Esophagus muscularis mucosa (tissue), 4 donors: ENCODE data around the gene FBH1. TPM values are rescaled to one million over a fixed set of nuclear protein-coding genes. Genes with fewer than 3 reads are reported as not detected.

Experiments used
- DNase-seq: peaks from one replicate; pipeline ENCODE4 v3.0.0-alpha.2; 2017; ENCODE audit errors: extremely low spot score
- H3K27ac ChIP-seq, 4 donors: fragments of 200-600 bp; sonication (generic); replicated peaks in 1 of 4; 1 replicate in 3 of 4; 2 replicates in 1 of 4; pipeline ENCODE4 v1.5.1; 2016 to 2019; ENCODE audit warnings: mild to moderate bottlenecking in 1 of 4
- H3K27me3 ChIP-seq, 4 donors: fragments of 200-600 bp; sonication (generic); one replicate each; pipeline versions ENCODE4 v1.5.1 to v1.6.0; 2016 to 2019
- H3K36me3 ChIP-seq, 4 donors: fragments of 200-600 bp; sonication (generic); one replicate each; pipeline ENCODE4 v1.5.1; 2016 to 2019
- H3K4me1 ChIP-seq, 4 donors: fragments of 200-600 bp; sonication (generic); one replicate each; pipeline ENCODE4 v1.5.1; 2016 to 2019
- H3K4me3 ChIP-seq, 4 donors: fragments of 200-600 bp; sonication (generic); 1 replicate in 2 of 4; 2 replicates in 2 of 4; pipeline ENCODE4 v1.5.1; 2016 to 2019; ENCODE audit warnings: mild to moderate bottlenecking in 4 of 4, moderate library complexity in 1 of 4
- H3K9me3 ChIP-seq, 4 donors: fragments of 200-600 bp; sonication (generic); 1 replicate in 3 of 4; 2 replicates in 1 of 4; pipeline ENCODE4 v1.5.1; 2016 to 2019
- EP300 ChIP-seq: sonication (generic); formaldehyde crosslinking; IDR thresholded peaks from one replicate; pipeline ENCODE4 v1.6.1; 2017; ENCODE audit warnings: antibody characterized with exemption
- POLR2A ChIP-seq: fragments of 450-650 bp; IDR thresholded peaks from one replicate; pipeline ENCODE4 v1.6.1; 2017; ENCODE audit warnings: antibody characterized with exemption, moderate library complexity, mild to moderate bottlenecking, low read depth
- POLR2AphosphoS5 ChIP-seq, 2 donors: sonication (generic); formaldehyde crosslinking; IDR thresholded peaks; one replicate each; pipeline ENCODE4 v1.6.1; 2017; ENCODE audit warnings: antibody characterized with exemption in 2 of 2
- WGBS: methylation state at CpG from one replicate; pipeline ENCODE4 v1.1.5; 2018; 5-methylcytosine and 5-hydroxymethylcytosine counted together
- intact Hi-C: fragments of 100-400 bp; cut with DNase I; formaldehyde crosslinking; loops from one replicate; pipeline ENCODE4 v1.15.1; 2023
- total RNA-seq, 4 donors: library from RNA; depleted of rRNA; stranded (reverse); fragments of >200 nt; gene quantifications; one replicate each; pipeline versions ENCODE4 v1.1.0 to v1.2.1, GENCODE V29; 2016
- TF ChIP-seq, protein P1 (sequence below), 3 experiments: fragments of 200-600 bp in 2 of 3; fragments of 450-650 bp in 1 of 3; sonication (generic) in 2 of 3; IDR thresholded peaks; one replicate each; pipeline ENCODE4 v1.5.1; 2017 to 2019; ENCODE audit warnings: antibody characterized with exemption in 3 of 3, mild to moderate bottlenecking in 2 of 3, moderate library complexity in 1 of 3

The FBH1 gene
- total RNA-seq, 4 donors from 2014 or later = 90.3 to 93.0 (median 92.3) TPM

DNA sequence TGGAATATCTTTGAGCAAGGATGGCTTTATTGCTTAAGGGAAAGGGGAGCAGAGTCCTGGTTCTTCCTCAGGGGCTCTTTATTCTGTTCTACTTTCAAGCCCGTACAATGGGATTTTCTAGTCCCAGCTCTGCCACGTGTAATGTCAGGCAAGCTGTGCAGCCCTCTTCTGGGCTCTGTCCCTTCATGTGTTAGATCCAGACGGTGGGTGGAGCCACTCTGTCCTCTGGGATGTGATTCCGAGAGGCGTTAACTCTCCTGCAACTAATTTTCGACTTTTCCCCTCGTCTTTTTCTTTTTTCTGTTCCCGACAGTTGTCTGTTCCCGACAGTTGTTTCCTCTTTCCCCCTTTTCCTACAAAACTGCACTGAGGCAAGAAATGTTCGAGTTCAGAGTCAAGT is 34.8 kb downstream of the FBH1 start:
- TF ChIP-seq POLR2AphosphoS5 (IDR thresholded peaks at IDR 0.05) (no peak), POLR2A (no peak), EP300 (no peak)
- TF ChIP-seq, protein P1, sequence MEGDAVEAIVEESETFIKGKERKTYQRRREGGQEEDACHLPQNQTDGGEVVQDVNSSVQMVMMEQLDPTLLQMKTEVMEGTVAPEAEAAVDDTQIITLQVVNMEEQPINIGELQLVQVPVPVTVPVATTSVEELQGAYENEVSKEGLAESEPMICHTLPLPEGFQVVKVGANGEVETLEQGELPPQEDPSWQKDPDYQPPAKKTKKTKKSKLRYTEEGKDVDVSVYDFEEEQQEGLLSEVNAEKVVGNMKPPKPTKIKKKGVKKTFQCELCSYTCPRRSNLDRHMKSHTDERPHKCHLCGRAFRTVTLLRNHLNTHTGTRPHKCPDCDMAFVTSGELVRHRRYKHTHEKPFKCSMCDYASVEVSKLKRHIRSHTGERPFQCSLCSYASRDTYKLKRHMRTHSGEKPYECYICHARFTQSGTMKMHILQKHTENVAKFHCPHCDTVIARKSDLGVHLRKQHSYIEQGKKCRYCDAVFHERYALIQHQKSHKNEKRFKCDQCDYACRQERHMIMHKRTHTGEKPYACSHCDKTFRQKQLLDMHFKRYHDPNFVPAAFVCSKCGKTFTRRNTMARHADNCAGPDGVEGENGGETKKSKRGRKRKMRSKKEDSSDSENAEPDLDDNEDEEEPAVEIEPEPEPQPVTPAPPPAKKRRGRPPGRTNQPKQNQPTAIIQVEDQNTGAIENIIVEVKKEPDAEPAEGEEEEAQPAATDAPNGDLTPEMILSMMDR (IDR thresholded peaks at IDR 0.05) = no peak
- intact Hi-C loops = no loop called here
- no peaks in the 10 kb centered on the region for H3K9me3 ChIP-seq
- H3K36me3 ChIP-seq = peaks cover 90 to 100% (median 99%) of the 10 kb centered on the region in 4 donors
- WGBS = 87% methylated on average over 10 of the region's 10 CpGs
- H3K4me3 ChIP-seq = no peak overlapping the region
- H3K27me3 ChIP-seq = no peaks in the 10 kb centered on the region
- H3K4me1 ChIP-seq = peaks cover 0 to 3% (median 0%) of the 10 kb centered on the region in 4 donors
- DNase-seq = no peak
- H3K27ac ChIP-seq = no peak overlapping the region

DNA sequence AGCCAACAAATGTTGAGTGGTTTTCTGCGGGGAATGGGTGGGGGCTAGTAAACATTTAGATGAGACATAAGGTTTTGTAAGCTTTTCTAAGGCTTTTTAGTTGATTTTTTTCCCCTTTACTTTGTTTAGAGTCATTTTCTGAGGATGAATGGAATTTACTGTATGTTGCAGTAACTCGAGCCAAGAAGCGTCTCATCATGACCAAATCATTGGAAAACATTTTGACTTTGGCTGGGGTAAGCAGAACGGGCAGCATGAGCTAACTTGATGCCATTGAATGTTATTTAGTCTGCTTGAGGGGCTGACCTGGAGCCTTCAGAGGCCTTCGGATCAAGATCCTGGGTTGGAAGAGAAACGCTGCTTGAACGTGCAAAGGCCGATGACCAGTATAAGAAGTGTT is 37.3 kb downstream of the FBH1 start:
- DNase-seq = no peak
- TF ChIP-seq, protein P1 (IDR thresholded peaks at IDR 0.05) = no peak
- no peak for TF ChIP-seq POLR2AphosphoS5 (IDR thresholded peaks at IDR 0.05)
- no peak for TF ChIP-seq POLR2A
- no peak for TF ChIP-seq EP300
- Histone ChIP-seq H3K27me3 (no peaks in the 10 kb centered on the region), H3K4me1 (peaks cover 0 to 3% (median 0%) of the 10 kb centered on the region in 4 donors), H3K4me3 (no peak overlapping the region), H3K27ac (peak overlapping the region in 1 of 4 donors; percentile 8), H3K9me3 (no peaks in the 10 kb centered on the region), H3K36me3 (peaks cover 66 to 100% (median 97%) of the 10 kb centered on the region in 4 donors)
- 72% methylated on average over 8 of the region's 8 CpGs for WGBS
- intact Hi-C loops = no loop called here

DNA sequence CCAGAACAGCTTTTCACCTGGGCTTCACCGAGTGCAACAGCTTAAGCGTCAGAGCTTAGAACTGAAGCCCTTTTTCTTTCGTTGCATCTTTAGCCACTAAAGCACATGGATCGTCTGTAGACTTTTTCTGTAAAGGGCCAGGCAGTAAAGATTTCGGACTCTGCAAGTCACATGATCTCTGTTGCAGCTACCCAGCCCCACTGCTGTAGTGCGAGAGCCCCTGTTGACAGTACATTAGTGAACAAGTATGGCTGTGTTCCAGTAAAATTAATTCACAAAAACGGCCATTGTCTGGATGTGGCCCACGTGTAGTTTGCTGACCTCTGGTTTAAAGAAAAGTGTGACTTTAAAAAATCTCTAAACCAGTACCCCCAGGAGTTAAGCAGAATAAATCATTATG is 39.4 kb downstream of the FBH1 start:
- H3K9me3 ChIP-seq = no peaks in the 10 kb centered on the region
- TF ChIP-seq, protein P1 (IDR thresholded peaks at IDR 0.05) = no peak
- TF ChIP-seq POLR2AphosphoS5 (IDR thresholded peaks at IDR 0.05) = no peak
- TF ChIP-seq POLR2A = no peak
- no peak for TF ChIP-seq EP300
- peaks cover 46 to 99% (median 87%) of the 10 kb centered on the region in 4 donors for H3K36me3 ChIP-seq
- no peak for DNase-seq
- H3K4me3 ChIP-seq = no peak overlapping the region
- peaks cover 0 to 5% (median 1%) of the 10 kb centered on the region in 4 donors for H3K4me1 ChIP-seq
- intact Hi-C loops = no loop called here
- no peak overlapping the region for H3K27ac ChIP-seq
- WGBS = 77% methylated on average over 8 of the region's 8 CpGs
- no peaks in the 10 kb centered on the region for H3K27me3 ChIP-seq

DNA sequence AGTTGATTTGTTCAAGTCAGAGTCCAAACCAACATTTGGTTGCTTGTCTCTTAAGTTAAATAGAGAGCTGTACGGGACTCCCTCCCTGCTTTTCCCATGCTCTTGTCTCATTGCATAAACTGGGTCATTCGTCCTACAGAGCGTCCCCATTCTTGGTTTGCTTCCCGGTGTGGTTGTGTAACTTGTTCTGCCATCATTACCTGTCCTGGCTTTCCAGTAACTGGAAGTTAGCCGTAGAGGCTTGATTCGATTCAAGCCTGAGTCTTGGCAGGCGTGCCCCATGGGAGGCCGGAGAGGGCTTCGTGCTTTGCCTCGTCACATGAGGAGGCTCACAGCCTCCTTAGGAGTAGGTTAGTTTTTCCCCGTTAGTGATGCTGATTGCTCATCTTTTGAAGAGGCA is 40.2 kb downstream of the FBH1 start:
- Histone ChIP-seq H3K27me3 (no peaks in the 10 kb centered on the region), H3K36me3 (peaks cover 39 to 99% (median 87%) of the 10 kb centered on the region in 4 donors), H3K9me3 (no peaks in the 10 kb centered on the region), H3K27ac (no peak overlapping the region), H3K4me3 (no peak overlapping the region), H3K4me1 (peaks cover 0 to 5% (median 1%) of the 10 kb centered on the region in 4 donors)
- 83% methylated on average over 11 of the region's 11 CpGs for WGBS
- TF ChIP-seq POLR2AphosphoS5 (IDR thresholded peaks at IDR 0.05) (no peak), POLR2A (no peak), EP300 (no peak)
- TF ChIP-seq, protein P1 (IDR thresholded peaks at IDR 0.05) = no peak
- intact Hi-C loops = no loop called here
- no peak for DNase-seq

DNA sequence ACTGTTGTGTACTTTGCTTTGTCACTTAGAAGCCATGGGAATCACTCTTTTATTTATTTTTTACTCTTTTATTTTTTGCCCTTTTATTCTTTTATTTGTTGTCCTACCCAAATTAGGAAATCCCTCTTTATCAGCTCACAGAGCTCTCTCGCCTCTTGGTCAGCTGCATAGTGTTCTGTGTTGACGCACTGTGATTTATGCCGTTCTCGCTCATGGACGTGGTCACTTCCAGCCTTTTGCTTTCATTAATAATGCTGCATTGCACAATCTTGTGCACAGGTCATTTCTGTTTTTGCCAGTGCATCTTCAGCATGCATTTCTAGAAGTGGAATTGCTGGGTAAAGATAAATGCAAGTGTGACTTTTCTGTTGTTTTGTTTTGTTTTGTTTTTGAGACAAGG is 42.3 kb downstream of the FBH1 start:
- Histone ChIP-seq H3K27ac (no peak overlapping the region), H3K9me3 (no peaks in the 10 kb centered on the region), H3K36me3 (peaks cover 34 to 99% (median 87%) of the 10 kb centered on the region in 4 donors), H3K4me1 (peaks cover 0 to 5% (median 0%) of the 10 kb centered on the region in 4 donors), H3K27me3 (no peaks in the 10 kb centered on the region), H3K4me3 (no peak overlapping the region)
- intact Hi-C loops = no loop called here
- WGBS = 82% methylated on average over 5 of the region's 5 CpGs
- no peak for DNase-seq
- no peak for TF ChIP-seq POLR2A
- TF ChIP-seq EP300 = no peak
- TF ChIP-seq, protein P1 (IDR thresholded peaks at IDR 0.05) = no peak
- peak; percentile 31 to 37 for TF ChIP-seq POLR2AphosphoS5 (IDR thresholded peaks at IDR 0.05)
